HG03103 (cell line): ENCODE results near the gene EPB41L3.

ENCODE experiments used
- ATAC-seq: cut with Tn5 transposase; IDR thresholded peaks from one replicate; pipeline ENCODE4 v1.9.1; 2021; ENCODE audit warnings: low read depth; ENCODE audit not compliant: unreplicated experiment

EPB41L3 gene

DNA sequence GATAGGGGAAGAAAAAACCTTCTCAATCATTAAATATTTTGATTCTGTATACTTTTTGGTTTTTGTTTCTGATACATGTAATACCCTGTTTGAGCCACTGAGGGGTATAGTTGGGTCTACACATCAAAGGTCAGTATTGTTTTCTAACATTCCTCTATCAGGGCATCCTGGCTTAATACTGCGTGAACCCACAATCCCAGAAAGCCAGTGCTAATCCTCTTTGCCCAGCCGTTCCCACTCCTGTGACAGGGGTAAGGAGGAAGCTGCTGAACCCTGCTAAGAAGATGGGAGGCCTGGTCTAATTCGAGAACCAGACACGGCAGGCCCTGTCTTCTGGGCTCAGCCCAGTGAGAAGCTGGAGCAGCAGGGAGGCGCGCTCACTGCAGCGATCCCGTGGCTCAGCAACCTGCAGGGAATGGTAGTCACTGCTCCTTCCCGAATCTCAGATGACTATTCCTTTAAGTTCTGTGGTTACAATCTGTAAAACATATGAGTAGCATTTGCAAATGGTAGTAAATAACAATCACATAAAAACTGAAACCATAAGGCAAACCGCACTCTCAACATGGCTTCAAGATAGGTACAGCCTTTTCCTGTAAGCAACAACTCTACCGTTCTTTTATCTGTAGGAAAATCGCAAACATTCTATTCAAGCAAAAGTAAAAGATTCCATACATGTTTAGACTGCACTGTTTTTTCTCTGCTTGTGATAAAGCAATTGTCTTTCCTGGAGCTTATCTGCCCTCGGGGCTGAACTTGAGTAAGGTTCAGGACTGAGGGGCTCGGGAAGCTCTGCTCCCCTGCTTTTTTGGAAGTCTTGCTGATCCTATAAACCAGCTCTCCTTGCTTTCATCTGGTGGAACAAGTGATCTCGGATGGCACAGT is 87.0 kb downstream of the EPB41L3 start:
- peak; percentile 90 for ATAC-seq

GRCh38 chr18:5455674-5456073 is 88.1 kb downstream of the EPB41L3 start:
- ATAC-seq = no peak

DNA sequence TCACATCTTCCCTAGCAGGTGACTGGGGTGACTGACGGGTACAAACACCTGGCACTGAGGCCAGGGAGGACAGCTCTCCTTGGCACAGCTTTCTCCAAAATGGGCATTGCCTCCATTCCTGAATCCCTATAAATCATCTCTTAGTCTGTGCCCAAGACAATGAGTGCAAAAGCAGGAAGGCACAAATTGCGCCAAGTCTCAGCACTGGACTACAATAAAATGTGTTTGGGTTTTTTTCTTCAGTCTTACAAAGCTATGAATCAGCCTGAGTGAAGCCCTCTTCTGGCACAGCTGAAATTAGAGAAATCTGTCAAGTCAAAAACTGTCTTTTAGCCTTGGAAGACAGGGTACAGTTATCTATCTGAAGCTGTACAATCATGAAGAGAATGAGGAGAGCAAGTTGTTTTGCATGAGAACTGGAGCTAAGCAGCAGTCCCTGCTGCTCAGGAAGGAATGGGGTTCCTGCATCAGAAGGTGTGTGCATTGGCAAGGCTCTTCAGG is 90.8 kb downstream of the EPB41L3 start:
- ATAC-seq = no peak

GRCh38 chr18:5451871-5452270 is 91.9 kb downstream of the EPB41L3 start:
- no peak for ATAC-seq

GRCh38 chr18:5451150-5451549 is 92.6 kb downstream of the EPB41L3 start:
- ATAC-seq = no peak

- ATAC-seq = no peak
Observed at GRCh38 chr18:5449858-5450509, 93.8 kb downstream of the EPB41L3 start.

DNA sequence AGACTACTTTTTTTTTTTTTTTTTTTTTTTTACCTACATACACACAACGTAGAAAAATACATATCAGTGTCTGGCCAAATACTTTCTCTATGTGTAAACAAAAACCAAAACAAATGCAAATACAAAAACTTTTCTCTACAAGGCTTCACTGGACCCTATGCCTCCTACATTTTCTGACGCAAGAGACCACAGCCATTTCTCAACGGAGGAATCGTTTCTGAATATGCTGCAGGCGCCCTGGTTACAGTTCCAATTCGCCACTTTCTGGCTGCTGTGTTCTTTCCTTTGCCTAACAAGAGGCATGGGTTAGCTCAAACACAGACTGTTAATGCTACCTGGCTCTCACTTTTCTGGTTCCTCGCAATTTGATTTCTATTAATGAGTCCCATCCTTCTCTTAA is 96.4 kb downstream of the EPB41L3 start:
- ATAC-seq = no peak

DNA sequence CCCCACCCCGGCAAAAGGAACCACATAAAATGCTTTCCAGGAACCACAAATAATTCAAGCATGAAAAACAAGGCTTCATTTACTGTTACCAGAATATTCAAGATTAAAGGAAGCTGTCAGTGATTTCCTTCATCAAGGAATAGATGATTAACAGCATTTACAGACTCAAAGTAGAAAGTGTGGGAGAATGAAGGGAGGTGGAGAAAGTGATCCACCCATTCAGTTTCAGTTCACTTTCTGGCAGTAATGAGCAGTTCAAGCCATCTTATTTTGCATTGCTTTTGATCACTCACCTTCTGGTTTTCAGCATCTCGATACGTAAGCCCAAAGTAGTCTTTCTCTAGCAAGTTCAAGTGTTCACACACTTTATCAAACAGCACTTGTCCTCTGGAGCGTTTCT is 99.0 kb downstream of the EPB41L3 start:
- ATAC-seq = no peak

GRCh38 chr18:5444269-5444668 is 99.5 kb downstream of the EPB41L3 start:
- no peak for ATAC-seq

- peak; percentile 69 for ATAC-seq
Observed at GRCh38 chr18:5439986-5440696, 103.7 kb downstream of the EPB41L3 start.

- ATAC-seq = no peak
Observed at GRCh38 chr18:5434425-5434824, 109.4 kb downstream of the EPB41L3 start.

DNA sequence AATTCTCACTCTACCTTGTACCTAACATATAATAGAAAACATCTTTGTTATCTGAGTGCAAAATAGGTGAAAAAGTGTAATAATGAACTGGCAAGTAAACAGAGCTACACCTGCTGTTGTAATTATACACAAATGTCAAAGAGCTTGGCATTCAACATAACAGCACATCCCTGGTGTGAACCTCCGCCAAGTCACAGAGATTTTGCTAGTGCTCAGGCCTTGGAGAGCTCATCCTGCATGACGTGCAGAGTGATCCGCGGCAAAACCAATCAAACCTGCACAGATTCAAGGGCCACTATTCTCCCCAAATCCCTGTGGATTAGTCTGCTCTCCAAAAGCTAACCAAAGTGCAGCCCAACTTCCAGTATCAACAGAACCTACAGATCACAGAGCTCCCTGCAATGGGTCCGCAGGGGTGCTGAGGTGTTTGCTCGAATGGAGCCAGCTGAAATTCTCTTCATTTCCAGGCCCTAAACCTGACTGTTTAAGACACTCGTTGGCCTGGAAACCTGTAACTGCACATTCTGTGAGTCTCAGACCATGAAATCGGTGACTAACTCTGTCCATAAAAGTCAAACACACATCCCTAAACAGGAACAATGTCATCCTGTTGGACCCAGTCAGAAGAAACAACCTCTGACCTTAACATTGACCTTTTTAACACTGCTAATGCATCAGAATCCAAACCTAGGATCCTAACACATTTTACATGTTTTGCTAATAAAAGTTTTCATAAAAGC is 111.8 kb downstream of the EPB41L3 start:
- no peak for ATAC-seq

GRCh38 chr18:5430131-5430530 is 113.7 kb downstream of the EPB41L3 start:
- no peak for ATAC-seq

GRCh38 chr18:5429681-5430080 is 114.1 kb downstream of the EPB41L3 start:
- ATAC-seq = no peak

DNA sequence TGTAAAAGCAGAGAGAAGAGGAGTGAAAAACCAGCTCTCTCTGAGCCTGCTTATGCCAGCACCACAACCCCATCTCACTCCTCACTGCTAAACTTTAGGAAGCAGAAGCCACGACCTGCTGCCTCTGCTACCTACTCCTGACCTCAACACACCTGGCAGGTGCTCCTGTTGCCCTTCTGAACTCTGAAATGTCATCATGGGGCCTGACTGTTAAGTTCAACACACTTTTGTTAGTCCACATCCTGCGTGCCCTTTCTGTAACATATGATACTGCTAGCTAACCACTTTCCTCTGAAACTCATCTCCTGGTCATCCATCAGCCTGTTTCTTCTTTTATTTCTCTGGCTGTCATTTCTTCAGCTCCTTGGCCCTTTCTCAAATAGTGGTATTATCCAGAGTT is 118.1 kb downstream of the EPB41L3 start:
- no peak for ATAC-seq

DNA sequence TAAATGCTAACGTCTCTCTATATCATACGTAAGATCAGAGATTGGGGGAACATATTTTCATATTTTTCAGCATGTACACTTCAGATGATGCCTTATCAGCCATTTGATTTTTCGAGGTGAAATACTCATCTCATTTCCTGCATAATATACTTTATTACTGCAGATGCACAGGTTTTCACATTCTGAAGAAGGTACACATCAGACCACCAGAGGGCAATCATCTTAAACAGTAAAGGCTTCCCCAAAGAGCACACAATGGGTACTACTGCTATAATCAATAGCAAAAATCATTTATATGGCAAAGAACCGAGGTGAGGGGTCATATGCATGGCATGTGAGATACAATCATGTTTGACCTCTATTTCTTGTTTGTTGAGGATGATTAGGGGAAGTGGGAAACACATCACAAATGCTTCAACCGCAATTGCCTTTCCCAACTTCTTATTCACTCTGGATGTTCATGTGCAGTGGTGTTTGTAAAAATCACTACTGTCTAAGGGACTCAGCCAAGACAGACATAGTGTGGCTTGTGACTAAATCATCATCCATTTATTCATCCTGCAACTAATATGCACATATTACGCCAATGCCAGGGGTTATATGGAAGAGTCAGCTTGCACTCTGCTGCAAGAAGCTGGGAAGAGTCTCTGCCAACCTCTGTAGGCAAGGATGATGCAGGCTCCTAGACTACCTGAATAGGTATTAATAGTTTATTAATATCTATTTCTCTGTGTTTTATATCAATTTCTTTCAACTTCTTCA is 118.7 kb downstream of the EPB41L3 start:
- ATAC-seq = peak; percentile 76

DNA sequence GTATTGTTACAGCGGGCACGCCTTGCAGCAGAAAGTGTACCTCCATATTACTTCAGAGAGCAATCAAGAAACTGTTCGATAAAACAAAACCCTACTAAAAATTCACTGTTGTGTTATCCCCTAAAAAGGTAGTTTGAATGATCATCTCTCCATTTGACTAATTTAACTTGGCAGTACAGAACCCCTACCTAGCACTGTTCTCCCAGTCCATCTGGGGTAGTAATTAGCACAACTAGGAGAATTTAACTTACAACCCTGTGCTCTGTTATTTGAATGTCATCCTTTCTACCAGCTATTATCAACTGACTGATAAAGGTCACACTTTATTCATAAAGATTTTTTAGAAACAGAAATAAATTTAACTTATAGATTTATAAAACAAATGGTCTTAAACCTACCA is 121.2 kb downstream of the EPB41L3 start:
- ATAC-seq = no peak

DNA sequence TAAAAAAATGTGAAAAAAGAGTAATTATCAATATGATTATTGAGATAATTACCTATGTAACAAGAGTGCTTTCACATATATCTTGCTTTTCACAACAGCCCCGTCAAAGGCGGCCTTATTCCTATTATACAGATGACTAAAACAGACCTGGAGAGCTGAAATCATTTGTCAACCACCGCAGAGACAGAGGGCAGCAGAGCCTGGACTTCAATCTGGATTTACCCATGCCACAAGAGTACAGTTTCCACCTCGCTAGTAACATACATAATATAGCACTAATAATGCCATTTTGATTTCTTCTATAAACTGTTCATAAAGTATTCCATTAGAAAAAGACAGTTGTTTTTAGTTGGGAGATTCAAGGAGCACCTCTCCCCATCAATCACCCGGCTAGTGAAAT is 121.8 kb downstream of the EPB41L3 start:
- ATAC-seq = no peak

GRCh38 chr18:5420906-5421305 is 122.9 kb downstream of the EPB41L3 start:
- no peak for ATAC-seq

DNA sequence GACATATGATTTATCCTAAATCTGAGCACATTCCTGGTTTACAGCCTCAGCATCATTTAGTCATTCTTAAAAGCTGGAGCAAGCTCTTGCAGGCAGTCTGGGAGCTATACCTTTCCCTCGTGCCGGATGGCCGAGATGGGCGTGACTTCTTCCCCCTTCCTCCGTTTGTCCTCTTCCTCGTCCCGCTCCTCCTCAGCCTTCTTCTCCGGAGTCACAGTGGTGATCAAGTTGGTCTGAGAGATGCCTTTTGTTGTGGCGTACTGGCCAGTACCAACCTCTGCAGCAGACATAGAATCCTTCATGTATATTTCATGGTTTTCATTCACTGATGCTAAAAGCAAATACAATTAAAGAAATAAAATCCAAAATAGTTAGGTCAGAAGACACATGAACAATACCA is 124.2 kb downstream of the EPB41L3 start:
- ATAC-seq = no peak
